Activated CD4-positive, alpha-beta T cell treated with anti-CD3 and anti-CD28 coated beads for 36 hours (primary cell): ENCODE results near the gene KLHL35. TPM values are rescaled to one million over a fixed set of nuclear protein-coding genes. Genes with fewer than 3 reads are reported as not detected.
"Not testable (repeated sequence)": the region's sequence is repeated elsewhere in the genome, so short reads cannot be mapped to it uniquely, and the experiment has no call there.

Source experiments
- ATAC-seq: fragments of 200-7000 bp; cut with Tn5 transposase; one replicate; pipeline ENCODE4 v1.10.0; 2021; ENCODE audit warnings: mild to moderate bottlenecking, moderate library complexity
- CTCF ChIA-PET: fragments of 350-600 bp; sonication (Branson Sonifier 250); formaldehyde crosslinking; loops from one replicate; lab custom pipeline; 2021; ENCODE audit warnings: antibody characterized with exemption; lab: Charles Lee
- POLR2A ChIA-PET: fragments of 350-600 bp; sonication (Branson Sonifier 250); formaldehyde crosslinking; loops from one replicate; lab custom pipeline; 2021; ENCODE audit warnings: antibody characterized with exemption, inconsistent platforms; lab: Charles Lee
- DNase-seq: peaks from one replicate; pipeline ENCODE4 v3.0.0-alpha.2; 2020
- H3K27ac Mint-ChIP-seq: one replicate; pipeline ENCODE4 v1.8.0; 2021; ENCODE audit warnings: mixed read lengths
- H3K27me3 Mint-ChIP-seq: one replicate; pipeline ENCODE4 v1.8.0; 2021; ENCODE audit warnings: mixed read lengths
- H3K36me3 Mint-ChIP-seq: one replicate; pipeline ENCODE4 v1.8.0; 2021; ENCODE audit warnings: low read depth, mixed read lengths
- H3K4me1 Mint-ChIP-seq: one replicate; pipeline ENCODE4 v1.8.0; 2021; ENCODE audit warnings: mixed read lengths
- H3K4me3 Mint-ChIP-seq: one replicate; pipeline ENCODE4 v1.8.0; 2021; ENCODE audit warnings: mild to moderate bottlenecking, moderate library complexity, mixed read lengths
- H3K9me3 Mint-ChIP-seq: one replicate; pipeline ENCODE4 v1.8.0; 2021; ENCODE audit warnings: low read depth, mixed read lengths
- intact Hi-C, 2 experiments: fragments of 100-400 bp; cut with DNase I in 1 of 2; cut with micrococcal nuclease in 1 of 2; formaldehyde crosslinking; loops; one replicate each; pipeline versions ENCODE4 v1.14.2 to v1.15.1; 2022 to 2024; cut with DNase I, micrococcal nuclease
- total RNA-seq, 2 experiments: library from RNA; stranded (reverse); gene quantifications; one replicate each; pipeline ENCODE4 v1.2.3, GENCODE V29; 2021

The KLHL35 gene
- total RNA-seq, 2 experiments from 2014 or later, result 0.62 to 0.65 TPM

GRCh38 chr11:75421902-75422247, 11.1 kb downstream of the KLHL35 start:
- H3K4me1 Mint-ChIP-seq, result no peaks in the 10 kb centered on the region
- POLR2A ChIA-PET, result no interaction called here
- H3K4me3 Mint-ChIP-seq, result no peak overlapping the region
- H3K27me3 Mint-ChIP-seq, result no peaks in the 10 kb centered on the region
- ATAC-seq, result no peak
- CTCF ChIA-PET, result interaction anchor here (0.7 kb wide), 1 partner anchor 92 kb away, joined by 4 read pairs; no protein-coding TSS in a partner anchor
- intact Hi-C loops, result no loop called here
- H3K27ac Mint-ChIP-seq, result no peak overlapping the region
- peaks cover 6% of the 10 kb centered on the region for H3K36me3 Mint-ChIP-seq
- no peaks in the 10 kb centered on the region for H3K9me3 Mint-ChIP-seq
- DNase-seq, result no peak

DNA sequence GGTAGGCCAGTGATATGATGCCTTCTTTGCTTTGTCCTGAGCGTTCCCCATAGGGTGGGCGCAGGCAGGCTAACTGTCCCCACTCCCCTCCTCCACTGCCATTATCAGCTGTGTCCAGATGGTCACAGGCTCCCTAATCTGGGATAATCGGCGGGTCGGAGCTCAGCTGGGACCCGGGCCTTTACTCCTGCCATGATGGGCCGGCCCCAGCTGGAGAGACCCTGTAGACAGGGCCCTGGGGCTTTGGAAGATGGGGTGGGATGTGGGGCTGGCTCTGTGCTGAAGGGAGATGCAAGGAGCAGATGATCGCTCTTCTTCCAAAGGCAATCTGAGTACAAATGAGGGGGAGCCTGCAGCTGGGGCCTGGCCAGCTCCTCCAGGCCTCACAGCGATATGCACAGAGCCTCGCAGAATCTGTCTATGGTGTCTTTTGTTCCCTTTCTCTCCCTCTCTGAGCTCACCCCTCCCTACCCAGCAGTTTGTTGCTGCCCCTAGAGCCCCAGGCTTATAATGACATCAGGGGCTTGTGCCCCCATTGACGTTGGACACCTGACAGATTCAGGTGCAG, 11.9 kb downstream of the KLHL35 start:
- ATAC-seq (no peak), DNase-seq (no peak)
- H3K9me3 Mint-ChIP-seq, result no peaks in the 10 kb centered on the region
- H3K36me3 Mint-ChIP-seq, result peaks cover 10% of the 10 kb centered on the region
- intact Hi-C loops, result no loop called here
- no peak overlapping the region for H3K27ac Mint-ChIP-seq
- H3K4me1 Mint-ChIP-seq, result no peaks in the 10 kb centered on the region
- H3K27me3 Mint-ChIP-seq, result no peaks in the 10 kb centered on the region
- no peak overlapping the region for H3K4me3 Mint-ChIP-seq
- ChIA-PET CTCF (interaction anchor here (0.6 kb wide), 1 partner anchor 25 kb away, joined by 3 read pairs; no protein-coding TSS in a partner anchor), POLR2A (no interaction called here)

DNA sequence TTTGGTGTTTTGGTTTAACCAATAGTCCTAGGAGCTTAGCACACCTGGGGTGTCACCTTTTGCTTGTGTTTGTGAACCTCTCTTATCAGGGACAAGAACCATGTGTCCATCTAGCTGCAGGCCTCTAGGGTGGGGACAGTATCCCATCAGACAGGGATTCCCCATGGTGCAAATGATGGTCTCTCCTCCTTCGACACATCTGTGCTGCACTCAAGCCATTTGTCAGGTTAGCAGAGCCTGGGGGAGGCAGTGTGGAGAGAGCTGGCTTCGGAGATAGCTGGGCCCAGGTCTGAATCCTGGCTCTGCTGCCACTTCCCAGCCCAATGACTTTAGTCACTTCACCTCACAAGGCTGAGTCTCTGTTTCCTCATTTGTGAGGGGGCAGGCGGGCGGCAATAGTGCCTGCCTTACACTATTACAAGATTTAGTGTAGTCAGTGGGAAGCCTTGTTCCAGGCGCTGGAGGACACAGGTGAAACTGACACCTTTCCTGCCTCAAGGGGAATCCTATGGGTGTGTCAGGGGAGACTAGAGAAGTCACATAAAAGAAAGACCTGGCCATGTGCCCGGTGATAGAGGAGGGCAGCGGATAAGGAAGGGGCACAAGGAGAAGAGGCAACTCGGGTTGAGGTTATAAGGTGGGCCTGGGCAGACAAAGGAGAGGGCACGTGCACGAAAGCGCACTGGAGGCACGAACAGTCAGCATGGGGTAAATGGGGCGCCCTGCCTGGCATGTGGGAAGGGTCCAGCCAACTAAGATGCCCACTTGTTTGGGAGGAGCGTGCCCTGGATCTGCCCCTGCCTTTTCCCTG, 12.6 kb downstream of the KLHL35 start:
- Mint-ChIP-seq H3K27ac (no peak overlapping the region), H3K4me3 (no peak overlapping the region), H3K9me3 (no peaks in the 10 kb centered on the region), H3K36me3 (peaks cover 13% of the 10 kb centered on the region), H3K4me1 (no peaks in the 10 kb centered on the region), H3K27me3 (no peaks in the 10 kb centered on the region)
- no peak for ATAC-seq
- POLR2A ChIA-PET, result no interaction called here
- CTCF ChIA-PET, result interaction anchor here (0.6 kb wide), 1 partner anchor 24 kb away, joined by 3 read pairs; no protein-coding TSS in a partner anchor
- intact Hi-C loops, result no loop called here
- no peak for DNase-seq

GRCh38 chr11:75413864-75414263, 19.1 kb downstream of the KLHL35 start:
- no peaks in the 10 kb centered on the region for H3K4me1 Mint-ChIP-seq
- H3K9me3 Mint-ChIP-seq, result no peaks in the 10 kb centered on the region
- H3K27ac Mint-ChIP-seq, result no peak overlapping the region
- ChIA-PET POLR2A (no interaction called here), CTCF (interaction anchor here (0.6 to 3.4 kb wide), 2 partner anchors 133 to 262 kb away, joined by 4 to 13 read pairs; no protein-coding TSS in a partner anchor)
- H3K27me3 Mint-ChIP-seq, result no peaks in the 10 kb centered on the region
- DNase-seq (no peak), ATAC-seq (no peak)
- H3K36me3 Mint-ChIP-seq, result peaks cover 24% of the 10 kb centered on the region
- H3K4me3 Mint-ChIP-seq, result no peak overlapping the region
- intact Hi-C loops, result no loop called here

- H3K36me3 Mint-ChIP-seq, result peaks cover 28% of the 10 kb centered on the region
- H3K9me3 Mint-ChIP-seq, ATAC-seq, DNase-seq, intact Hi-C loops, H3K4me3 Mint-ChIP-seq, H3K27me3 Mint-ChIP-seq, H3K4me1 Mint-ChIP-seq, CTCF ChIA-PET, H3K27ac Mint-ChIP-seq: not testable (repeated sequence)
- POLR2A ChIA-PET, result interaction anchor here (1.0 kb wide), 1 partner anchor 19 kb away, joined by 6 read pairs; no protein-coding TSS in a partner anchor
Measured at GRCh38 chr11:75413146-75413545, 19.9 kb downstream of the KLHL35 start.

DNA sequence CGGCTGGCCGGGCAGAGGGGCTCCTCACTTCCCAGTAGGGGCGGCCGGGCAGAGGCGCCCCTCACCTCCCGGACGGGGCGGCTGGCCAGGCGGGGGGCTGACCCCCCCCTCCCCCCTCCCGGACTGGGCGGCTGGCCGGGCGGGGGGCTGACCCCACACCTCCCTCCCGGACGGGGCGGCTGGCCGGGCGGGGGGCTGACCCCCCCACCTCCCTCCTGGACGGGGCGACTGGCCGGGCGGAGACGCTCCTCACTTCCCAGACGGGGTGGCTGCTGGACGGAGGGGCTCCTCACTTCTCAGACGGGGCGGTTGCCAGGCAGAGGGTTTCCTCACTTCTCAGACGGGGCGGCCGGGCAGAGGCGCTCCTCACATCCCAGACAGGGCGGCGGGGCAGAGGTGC, 23.0 kb downstream of the KLHL35 start:
- H3K27ac Mint-ChIP-seq, intact Hi-C loops, H3K27me3 Mint-ChIP-seq, H3K4me3 Mint-ChIP-seq, H3K9me3 Mint-ChIP-seq, POLR2A ChIA-PET, DNase-seq, CTCF ChIA-PET, ATAC-seq: not testable (repeated sequence)
- Mint-ChIP-seq H3K4me1 (peaks cover 12% of the 10 kb centered on the region), H3K36me3 (peaks cover 43% of the 10 kb centered on the region)

- Mint-ChIP-seq H3K27me3 (no peaks in the 10 kb centered on the region), H3K9me3 (no peaks in the 10 kb centered on the region), H3K27ac (no peak overlapping the region), H3K36me3 (peaks cover 50% of the 10 kb centered on the region), H3K4me3 (no peak overlapping the region), H3K4me1 (peaks cover 20% of the 10 kb centered on the region)
- ChIA-PET POLR2A (interaction anchor here (1.1 kb wide), 1 partner anchor 19 kb away, joined by 3 read pairs; no protein-coding TSS in a partner anchor), CTCF (interaction anchor here (1.6 to 2.5 kb wide), 4 partner anchors 8 to 43 kb away, joined by 6 to 9 read pairs (median 7); partner anchors contain the start of gene RPS3)
- DNase-seq (no peak), ATAC-seq (no peak)
- intact Hi-C loops, result no loop called here
Measured at GRCh38 chr11:75408957-75409219, 24.1 kb downstream of the KLHL35 start.

DNA sequence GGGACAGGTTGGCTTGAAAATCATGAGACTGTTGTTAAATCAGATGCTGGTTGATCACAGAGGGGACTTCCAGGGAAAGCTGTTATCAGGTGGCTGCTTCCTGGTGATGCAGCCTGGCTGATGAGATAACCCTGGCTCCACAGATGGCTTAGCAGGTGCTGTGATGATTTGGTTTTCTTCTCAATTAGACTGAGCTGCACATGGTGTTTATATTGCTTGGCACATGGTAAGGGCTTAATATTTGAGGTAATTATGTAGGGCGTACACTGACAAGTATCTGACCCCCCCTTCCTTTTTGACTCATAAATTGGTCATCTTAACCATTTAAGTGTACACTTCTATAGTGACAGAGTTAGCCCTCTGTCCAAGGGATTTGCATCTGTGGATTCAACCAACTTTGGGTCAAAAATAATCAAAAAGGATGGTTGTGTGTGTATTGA, 26.6 kb downstream of the KLHL35 start:
- ATAC-seq, result peak; percentile 28
- intact Hi-C loops, result no loop called here
- Mint-ChIP-seq H3K4me3 (no peak overlapping the region), H3K36me3 (peaks cover 65% of the 10 kb centered on the region), H3K27me3 (no peaks in the 10 kb centered on the region), H3K4me1 (peaks cover 45% of the 10 kb centered on the region), H3K9me3 (no peaks in the 10 kb centered on the region), H3K27ac (no peak overlapping the region)
- POLR2A ChIA-PET, result no interaction called here
- DNase-seq, result no peak
- CTCF ChIA-PET, result interaction anchor here (0.6 kb wide), 1 partner anchor 114 kb away, joined by 3 read pairs; no protein-coding TSS in a partner anchor

DNA sequence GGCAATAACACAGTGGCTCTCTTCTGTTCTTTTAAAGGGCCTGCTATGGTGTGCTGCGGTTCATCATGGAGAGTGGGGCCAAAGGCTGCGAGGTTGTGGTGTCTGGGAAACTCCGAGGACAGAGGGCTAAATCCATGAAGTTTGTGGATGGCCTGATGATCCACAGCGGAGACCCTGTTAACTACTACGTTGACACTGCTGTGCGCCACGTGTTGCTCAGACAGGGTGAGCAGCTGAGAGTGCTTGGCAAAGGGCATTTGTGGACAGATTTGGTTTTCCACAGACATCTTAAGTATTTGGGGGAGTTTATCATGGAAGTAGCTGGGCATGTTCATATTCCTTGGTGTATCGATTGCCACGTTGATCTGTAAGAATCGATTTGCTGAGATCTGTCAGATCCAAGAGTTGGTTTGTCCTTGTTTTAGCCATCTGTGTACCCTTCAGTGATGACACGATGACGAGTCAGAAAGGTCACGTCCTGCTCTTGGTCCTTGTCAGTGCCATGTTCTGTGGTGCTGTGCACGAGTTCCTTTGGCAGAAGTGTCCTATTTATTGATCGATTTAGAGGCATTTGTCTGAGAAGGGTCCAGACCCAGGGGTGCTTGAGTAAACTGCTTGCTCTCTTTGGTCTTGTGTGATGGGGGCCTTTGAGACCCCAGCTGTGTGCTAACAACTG, 28.9 kb downstream of the KLHL35 start:
- peaks cover 52% of the 10 kb centered on the region for H3K4me1 Mint-ChIP-seq
- H3K27ac Mint-ChIP-seq, result peak overlapping the region; percentile 73
- no peak overlapping the region for H3K4me3 Mint-ChIP-seq
- peak; percentile 38 for DNase-seq
- intact Hi-C loops, result no loop called here
- ChIA-PET CTCF (interaction anchor here (1.4 kb wide), 1 partner anchor 124 kb away, joined by 4 read pairs; no protein-coding TSS in a partner anchor), POLR2A (no interaction called here)
- no peaks in the 10 kb centered on the region for H3K9me3 Mint-ChIP-seq
- peaks cover 86% of the 10 kb centered on the region for H3K36me3 Mint-ChIP-seq
- no peak for ATAC-seq
- no peaks in the 10 kb centered on the region for H3K27me3 Mint-ChIP-seq

- DNase-seq (no peak), ATAC-seq (no peak)
- Mint-ChIP-seq H3K27ac (peak overlapping the region; percentile 98), H3K4me1 (peaks cover 55% of the 10 kb centered on the region), H3K9me3 (no peaks in the 10 kb centered on the region), H3K4me3 (peak overlapping the region; percentile 96), H3K27me3 (no peaks in the 10 kb centered on the region), H3K36me3 (peaks cover 81% of the 10 kb centered on the region)
- intact Hi-C loops, result no loop called here
- CTCF ChIA-PET, result interaction anchor here (0.7 to 1.4 kb wide), 3 partner anchors 15 to 123 kb away, joined by 3 to 4 read pairs (median 4); no protein-coding TSS in a partner anchor
- POLR2A ChIA-PET, result interaction anchor here (1.6 kb wide), 1 partner anchor 27 kb away, joined by 4 read pairs; no protein-coding TSS in a partner anchor
Measured at GRCh38 chr11:75403037-75403436, 30.0 kb downstream of the KLHL35 start.
